ENCODE data around the gene SRPK1.

DNA sequence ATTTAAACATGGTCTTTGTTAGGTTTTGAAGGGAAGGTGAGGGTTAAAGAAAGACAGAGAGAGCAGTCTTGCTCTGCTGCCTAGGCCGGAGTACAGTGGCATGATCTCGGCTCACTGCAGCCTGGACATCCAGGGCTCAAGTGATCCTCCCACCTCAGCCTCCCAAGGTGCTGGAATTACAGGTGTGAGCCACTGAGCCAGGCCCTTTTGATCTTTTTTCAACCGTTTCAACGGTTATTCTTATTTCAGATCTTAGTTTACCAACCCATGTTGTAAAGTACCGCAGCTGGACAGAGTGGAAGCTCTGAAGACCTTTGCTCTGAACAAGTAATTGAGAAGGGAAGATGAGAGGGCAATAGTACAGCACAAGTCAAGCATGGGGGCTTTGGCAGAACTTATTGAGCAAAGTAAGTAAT, 1.2 kb upstream of the SRPK1 start:
- TF ChIP-seq, protein P1, sequence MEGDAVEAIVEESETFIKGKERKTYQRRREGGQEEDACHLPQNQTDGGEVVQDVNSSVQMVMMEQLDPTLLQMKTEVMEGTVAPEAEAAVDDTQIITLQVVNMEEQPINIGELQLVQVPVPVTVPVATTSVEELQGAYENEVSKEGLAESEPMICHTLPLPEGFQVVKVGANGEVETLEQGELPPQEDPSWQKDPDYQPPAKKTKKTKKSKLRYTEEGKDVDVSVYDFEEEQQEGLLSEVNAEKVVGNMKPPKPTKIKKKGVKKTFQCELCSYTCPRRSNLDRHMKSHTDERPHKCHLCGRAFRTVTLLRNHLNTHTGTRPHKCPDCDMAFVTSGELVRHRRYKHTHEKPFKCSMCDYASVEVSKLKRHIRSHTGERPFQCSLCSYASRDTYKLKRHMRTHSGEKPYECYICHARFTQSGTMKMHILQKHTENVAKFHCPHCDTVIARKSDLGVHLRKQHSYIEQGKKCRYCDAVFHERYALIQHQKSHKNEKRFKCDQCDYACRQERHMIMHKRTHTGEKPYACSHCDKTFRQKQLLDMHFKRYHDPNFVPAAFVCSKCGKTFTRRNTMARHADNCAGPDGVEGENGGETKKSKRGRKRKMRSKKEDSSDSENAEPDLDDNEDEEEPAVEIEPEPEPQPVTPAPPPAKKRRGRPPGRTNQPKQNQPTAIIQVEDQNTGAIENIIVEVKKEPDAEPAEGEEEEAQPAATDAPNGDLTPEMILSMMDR (IDR thresholded peaks at IDR 0.05 in 2 of 3, conservative IDR thresholded peaks at IDR 0.05 in 1 of 3; ENCODE audit: borderline replicate concordance in 1 of 3, insufficient read depth in 1 of 3, low read depth in 2 of 3, low read length in 2 of 3), result no peak
- no peak for TF ChIP-seq POLR2A (IDR thresholded peaks at IDR 0.05; ENCODE audit: borderline replicate concordance, extremely low read depth, insufficient read depth, insufficient read length)

Data from HCT116 (cell line).